LoVo (cell line): Measurements from ENCODE around the gene SPG7.

Experiments used
- DNase-seq: peaks from one replicate; pipeline ENCODE4 v3.0.0-alpha.2; 2016; ENCODE audit warnings: low spot score

The SPG7 gene

GRCh38 chr16:89485701-89486246 lies 22.4 kb upstream of the SPG7 start:
- no peak for DNase-seq

GRCh38 chr16:89489040-89489897 lies 18.9 kb upstream of the SPG7 start:
- DNase-seq, result peak; percentile 83

GRCh38 chr16:89489898-89490438 lies 18.2 kb upstream of the SPG7 start:
- DNase-seq, result no peak

- peak; percentile 99 for DNase-seq
Observed at GRCh38 chr16:89490439-89491237, 17.6 kb upstream of the SPG7 start, which contains the start of gene ANKRD11. Gene ANKRD11, minus strand, starts transcription at chr16:89490561. Its CDS starts 173,542 bp downstream, at chr16:89317019.

- DNase-seq, result no peak
Observed at GRCh38 chr16:89491238-89491869, 16.8 kb upstream of the SPG7 start.

- DNase-seq, result no peak
Observed at GRCh38 chr16:89491974-89492687, 16.1 kb upstream of the SPG7 start.

- no peak for DNase-seq
Observed at GRCh38 chr16:89493776-89494175, 14.4 kb upstream of the SPG7 start.

- DNase-seq, result no peak
Observed at GRCh38 chr16:89495121-89495520, 13.1 kb upstream of the SPG7 start.

- no peak for DNase-seq
Observed at GRCh38 chr16:89498839-89499238, 9.4 kb upstream of the SPG7 start.

GRCh38 chr16:89499767-89500166 lies 8.4 kb upstream of the SPG7 start:
- DNase-seq, result no peak

- peak; percentile 80 for DNase-seq
Observed at GRCh38 chr16:89502081-89502843, 5.9 kb upstream of the SPG7 start.

- DNase-seq, result no peak
Observed at GRCh38 chr16:89504091-89504490, 4.1 kb upstream of the SPG7 start.

GRCh38 chr16:89505204-89506112 lies 2.7 kb upstream of the SPG7 start:
- peak; percentile 98 for DNase-seq

GRCh38 chr16:89506113-89506504 lies 2.1 kb upstream of the SPG7 start:
- no peak for DNase-seq

GRCh38 chr16:89506791-89507191 lies 1.4 kb upstream of the SPG7 start:
- DNase-seq, result no peak

GRCh38 chr16:89507214-89507833 lies 879 bp upstream of the SPG7 start:
- DNase-seq, result no peak

- DNase-seq, result no peak
Observed at GRCh38 chr16:89510526-89510925, 2.3 kb downstream of the SPG7 start.

GRCh38 chr16:89511374-89511773 lies 3.2 kb downstream of the SPG7 start:
- no peak for DNase-seq

GRCh38 chr16:89512453-89512852 lies 4.2 kb downstream of the SPG7 start:
- DNase-seq, result no peak
